Progenitor cell of endocrine pancreas (in vitro differentiated cells): ENCODE data around the gene DNAL1. TPM values are rescaled to one million over a fixed set of nuclear protein-coding genes. Genes with fewer than 3 reads are reported as not detected.
A peak's percentile ranks its signal among the peaks of the same experiment; 100 is the strongest.

ENCODE experiments used
- DNase-seq: peaks from one replicate; pipeline ENCODE4 v3.0.0; 2021; ENCODE audit warnings: low spot score; ENCODE audit not compliant: unreplicated experiment
- H3K27ac Mint-ChIP-seq: 2 replicates; pipeline ENCODE4 v1.8.0; 2021; ENCODE audit warnings: mild to moderate bottlenecking, moderate library complexity, mixed read lengths
- H3K27me3 Mint-ChIP-seq: 2 replicates; pipeline ENCODE4 v1.8.0; 2021; ENCODE audit warnings: mixed read lengths
- H3K36me3 Mint-ChIP-seq: 2 replicates; pipeline ENCODE4 v1.8.0; 2022; ENCODE audit warnings: mixed read lengths; ENCODE audit not compliant: insufficient read depth
- H3K4me1 Mint-ChIP-seq: 2 replicates; pipeline ENCODE4 v1.8.0; 2021; ENCODE audit warnings: low read depth, mixed read lengths
- H3K4me3 Mint-ChIP-seq: 2 replicates; pipeline ENCODE4 v1.8.0; 2021; ENCODE audit warnings: low read depth, mild to moderate bottlenecking, moderate library complexity, mixed read lengths
- H3K9me3 Mint-ChIP-seq: 2 replicates; pipeline ENCODE4 v1.8.0; 2021; ENCODE audit warnings: low read depth, mixed read lengths
- total RNA-seq: library from RNA; stranded (reverse); gene quantifications from 2 replicates; pipeline ENCODE4 v1.2.1, GENCODE V29; 2021
- TF ChIP-seq, protein P1 (sequence below): fragments of 200-600 bp; sonication (generic); IDR thresholded peaks from one replicate; pipeline ENCODE4 v1.5.0; 2021; ENCODE audit warnings: antibody characterized with exemption, mild to moderate bottlenecking; ENCODE audit not compliant: unreplicated experiment

The DNAL1 gene
- total RNA-seq, 1 donor from 2014 or later = 29.9 TPM

DNA sequence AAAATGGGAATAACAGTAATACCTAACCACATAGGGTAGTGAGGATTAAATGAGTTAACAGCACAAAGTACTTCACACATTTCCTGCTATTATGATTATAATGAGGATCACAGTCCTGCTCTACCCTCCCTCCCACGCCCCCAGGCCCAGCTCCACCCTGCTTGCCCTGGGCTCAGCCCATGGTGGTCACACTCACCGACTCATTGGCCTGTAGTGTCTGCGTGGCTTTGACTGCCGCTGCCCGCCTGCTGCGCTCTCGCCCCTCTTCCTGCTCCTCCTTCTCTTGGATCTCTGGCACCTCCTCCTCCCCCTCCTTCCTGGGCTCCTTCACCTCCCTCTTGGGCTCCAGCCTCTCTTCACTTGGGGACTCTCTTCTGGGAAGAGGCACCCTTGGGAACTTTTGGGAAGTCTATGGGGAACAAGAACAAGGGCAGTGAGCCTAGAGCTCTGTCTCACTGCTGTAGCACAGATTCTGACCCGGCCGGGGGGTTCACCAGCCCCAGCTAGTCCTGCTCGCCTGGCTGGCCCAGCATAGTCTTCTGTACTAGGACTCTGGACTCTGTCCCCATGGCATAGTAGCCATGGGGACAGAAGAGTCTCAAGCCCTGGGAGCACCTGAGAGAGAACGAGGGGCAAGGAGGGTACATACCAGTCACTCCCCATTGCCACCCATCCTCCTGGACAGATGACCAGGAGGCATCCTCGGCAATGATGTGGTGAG lies 76.5 kb downstream of the DNAL1 start:
- Mint-ChIP-seq H3K36me3 (peaks cover 22% of the 10 kb centered on the region), H3K4me3 (no peak overlapping the region), H3K4me1 (peaks cover 21% of the 10 kb centered on the region), H3K27ac (no peak overlapping the region), H3K9me3 (no peaks in the 10 kb centered on the region), H3K27me3 (no peaks in the 10 kb centered on the region)
- TF ChIP-seq, protein P1, sequence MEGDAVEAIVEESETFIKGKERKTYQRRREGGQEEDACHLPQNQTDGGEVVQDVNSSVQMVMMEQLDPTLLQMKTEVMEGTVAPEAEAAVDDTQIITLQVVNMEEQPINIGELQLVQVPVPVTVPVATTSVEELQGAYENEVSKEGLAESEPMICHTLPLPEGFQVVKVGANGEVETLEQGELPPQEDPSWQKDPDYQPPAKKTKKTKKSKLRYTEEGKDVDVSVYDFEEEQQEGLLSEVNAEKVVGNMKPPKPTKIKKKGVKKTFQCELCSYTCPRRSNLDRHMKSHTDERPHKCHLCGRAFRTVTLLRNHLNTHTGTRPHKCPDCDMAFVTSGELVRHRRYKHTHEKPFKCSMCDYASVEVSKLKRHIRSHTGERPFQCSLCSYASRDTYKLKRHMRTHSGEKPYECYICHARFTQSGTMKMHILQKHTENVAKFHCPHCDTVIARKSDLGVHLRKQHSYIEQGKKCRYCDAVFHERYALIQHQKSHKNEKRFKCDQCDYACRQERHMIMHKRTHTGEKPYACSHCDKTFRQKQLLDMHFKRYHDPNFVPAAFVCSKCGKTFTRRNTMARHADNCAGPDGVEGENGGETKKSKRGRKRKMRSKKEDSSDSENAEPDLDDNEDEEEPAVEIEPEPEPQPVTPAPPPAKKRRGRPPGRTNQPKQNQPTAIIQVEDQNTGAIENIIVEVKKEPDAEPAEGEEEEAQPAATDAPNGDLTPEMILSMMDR = no peak
- DNase-seq = no peak

DNA sequence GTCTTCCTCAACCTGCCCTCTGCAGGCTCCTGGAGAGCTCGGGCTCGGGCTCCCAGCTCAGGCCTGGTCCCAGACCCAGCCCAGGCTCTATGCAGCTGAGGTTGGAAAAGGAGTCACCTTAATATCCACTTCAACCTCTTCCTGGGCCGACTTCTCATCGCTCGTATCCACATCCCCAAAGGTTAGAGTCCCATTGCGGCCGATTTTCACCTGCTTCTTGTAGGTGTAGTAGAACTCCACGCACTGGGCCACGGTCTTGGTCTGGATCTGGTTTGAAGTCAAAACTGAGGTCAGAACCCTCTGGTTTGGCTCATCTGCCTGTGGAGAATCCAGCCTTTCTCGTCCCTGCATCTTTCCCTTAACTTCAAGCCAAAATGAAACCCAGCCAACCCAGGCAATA lies 77.8 kb downstream of the DNAL1 start:
- Mint-ChIP-seq H3K9me3 (no peaks in the 10 kb centered on the region), H3K27me3 (no peaks in the 10 kb centered on the region), H3K36me3 (peaks cover 22% of the 10 kb centered on the region), H3K4me3 (no peak overlapping the region), H3K27ac (no peak overlapping the region), H3K4me1 (peaks cover 16% of the 10 kb centered on the region)
- TF ChIP-seq, protein P1 = no peak
- DNase-seq = no peak

DNA sequence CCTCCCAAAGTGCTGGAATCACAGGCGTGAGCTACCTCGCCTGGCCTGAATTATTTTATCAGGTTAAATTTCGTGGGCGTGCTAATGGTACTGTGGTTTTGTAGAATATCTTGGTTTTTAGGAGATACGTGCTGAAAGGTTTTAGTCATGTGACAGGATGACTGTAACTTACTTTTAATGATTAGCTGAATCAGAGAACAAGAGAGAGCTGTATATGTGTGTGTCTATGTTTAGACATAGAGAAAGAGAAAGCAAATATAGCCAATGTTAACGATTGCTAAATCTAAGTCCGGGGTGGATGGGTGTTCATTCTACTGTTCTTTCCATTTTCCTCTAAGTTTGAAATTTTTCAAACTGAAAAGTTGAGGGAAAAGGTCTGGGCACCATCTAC lies 78.6 kb downstream of the DNAL1 start:
- Mint-ChIP-seq H3K27me3 (no peaks in the 10 kb centered on the region), H3K9me3 (no peaks in the 10 kb centered on the region), H3K27ac (peak overlapping the region; percentile 62), H3K4me3 (no peak overlapping the region), H3K36me3 (peaks cover 22% of the 10 kb centered on the region), H3K4me1 (peaks cover 9% of the 10 kb centered on the region)
- DNase-seq = no peak
- TF ChIP-seq, protein P1 = no peak

DNA sequence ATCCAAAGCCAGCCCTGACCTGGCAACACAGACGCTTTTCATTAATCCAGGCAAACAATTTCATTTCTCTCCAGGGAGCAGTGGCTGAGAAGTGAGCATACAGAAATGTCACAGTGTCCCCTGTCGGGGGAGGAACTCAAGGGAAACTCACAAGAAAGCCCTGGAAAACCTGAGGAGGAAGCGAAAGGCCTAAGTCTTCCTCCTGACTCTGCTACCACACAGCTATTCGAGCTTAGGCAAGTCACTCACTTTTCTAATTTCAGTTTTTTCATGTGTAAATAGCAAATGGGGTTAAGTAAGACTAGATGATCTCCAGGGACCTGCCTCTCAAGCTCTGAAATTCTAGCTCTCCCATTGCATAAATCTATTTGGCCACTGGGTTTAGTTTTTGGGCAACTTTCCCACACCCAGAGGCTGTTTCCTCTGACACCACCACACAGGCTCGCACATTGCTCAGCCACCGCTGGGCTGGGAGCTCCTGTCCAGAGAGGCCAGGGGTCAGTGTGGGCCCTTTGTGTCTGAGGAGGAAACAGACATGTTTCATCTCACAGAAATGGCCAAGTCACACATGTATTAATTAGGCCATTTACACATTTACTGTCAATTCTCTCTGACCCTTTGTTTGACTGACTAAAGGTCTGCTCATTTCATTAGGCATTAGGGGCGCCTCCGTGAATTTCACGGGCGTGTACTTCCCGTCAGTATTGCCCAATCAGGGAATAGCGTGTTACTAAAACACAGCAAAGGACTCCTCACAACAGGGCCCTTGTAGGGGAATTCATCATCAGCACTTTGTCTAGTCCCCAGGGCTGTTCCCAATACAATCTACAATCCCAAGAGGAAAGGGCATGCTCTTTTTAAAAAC lies 79.2 kb downstream of the DNAL1 start:
- Mint-ChIP-seq H3K4me3 (no peak overlapping the region), H3K27me3 (no peaks in the 10 kb centered on the region), H3K9me3 (no peaks in the 10 kb centered on the region), H3K4me1 (peaks cover 9% of the 10 kb centered on the region), H3K27ac (peak overlapping the region; percentile 62), H3K36me3 (peaks cover 27% of the 10 kb centered on the region)
- TF ChIP-seq, protein P1 = no peak
- DNase-seq = no peak

DNA sequence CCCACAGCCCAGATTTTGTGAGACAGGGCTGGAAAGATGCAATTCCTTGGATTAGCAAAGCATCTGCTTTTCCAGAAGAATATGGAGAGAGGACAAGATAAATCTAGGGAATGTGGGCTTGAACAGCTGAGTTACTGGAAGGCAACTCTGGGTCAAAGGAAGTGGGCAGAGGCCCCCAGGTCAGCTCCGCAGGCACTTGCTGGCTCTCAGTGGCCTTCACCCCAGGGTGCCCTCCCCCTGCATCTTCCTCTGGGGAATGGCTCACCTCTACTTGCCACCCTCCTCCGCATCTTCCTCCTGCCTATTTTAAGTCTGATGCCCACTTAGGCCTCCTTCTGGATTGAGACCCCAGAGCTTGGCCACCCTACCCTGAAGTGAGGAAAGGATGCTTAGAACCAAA lies 79.9 kb downstream of the DNAL1 start:
- Mint-ChIP-seq H3K27me3 (no peaks in the 10 kb centered on the region), H3K4me3 (no peak overlapping the region), H3K9me3 (no peaks in the 10 kb centered on the region), H3K27ac (no peak overlapping the region), H3K4me1 (peaks cover 3% of the 10 kb centered on the region), H3K36me3 (peaks cover 29% of the 10 kb centered on the region)
- TF ChIP-seq, protein P1 = no peak
- no peak for DNase-seq
